GM23338 (cell line): ENCODE data around the gene MFNG. TPM values are rescaled to one million over a fixed set of nuclear protein-coding genes. Genes with fewer than 3 reads are reported as not detected.

Experiments used
- ATAC-seq: fragments of 200-7000 bp; cut with Tn5 transposase; 3 replicates; pipeline ENCODE4 v1.9.1; 2020
- DNase-seq: peaks from one replicate; pipeline ENCODE4 v3.0.0-alpha.2; 2015; ENCODE audit warnings: low spot score
- H2AFZ ChIP-seq: fragments of 200-600 bp; sonication (generic); 2 replicates; pipeline ENCODE4 v1.8.0; 2016; ENCODE audit warnings: antibody characterized with exemption, mild to moderate bottlenecking, moderate library complexity
- H3F3A ChIP-seq: fragments of 200-600 bp; sonication (generic); replicated peaks from 2 replicates; pipeline ENCODE4 v1.8.0; 2017; ENCODE audit warnings: antibody characterized with exemption, mixed run types, low read depth
- H3K27ac ChIP-seq: fragments of 200-600 bp; sonication (generic); 2 replicates; pipeline ENCODE4 v1.6.1; 2016; ENCODE audit warnings: low read depth
- H3K27me3 ChIP-seq: fragments of 200-600 bp; sonication (generic); 2 replicates; pipeline ENCODE4 v1.8.0; 2016; ENCODE audit warnings: mild to moderate bottlenecking, mixed run types, moderate library complexity; ENCODE audit not compliant: insufficient read depth
- H3K36me3 ChIP-seq: fragments of 200-600 bp; sonication (generic); 2 replicates; pipeline ENCODE4 v1.8.0; 2016; ENCODE audit warnings: mild to moderate bottlenecking; ENCODE audit not compliant: insufficient read depth
- H3K4me1 ChIP-seq: fragments of 200-600 bp; sonication (generic); 2 replicates; pipeline ENCODE4 v1.8.0; 2016; ENCODE audit warnings: mild to moderate bottlenecking, moderate library complexity; ENCODE audit not compliant: insufficient read depth
- H3K4me2 ChIP-seq: fragments of 200-600 bp; sonication (generic); 2 replicates; pipeline ENCODE4 v1.7.1; 2017; ENCODE audit warnings: mixed run types
- H3K4me3 ChIP-seq: fragments of 200-600 bp; sonication (generic); 2 replicates; pipeline ENCODE4 v1.6.1; 2016; ENCODE audit warnings: mixed run types
- H3K79me2 ChIP-seq: fragments of 200-600 bp; sonication (generic); replicated peaks from 2 replicates; pipeline ENCODE4 v1.8.0; 2017; ENCODE audit warnings: mild to moderate bottlenecking; ENCODE audit not compliant: insufficient read depth
- H3K9me2 ChIP-seq: fragments of 200-600 bp; sonication (generic); 2 replicates; pipeline ENCODE4 v1.8.0; 2017; ENCODE audit not compliant: insufficient read depth
- H4K20me1 ChIP-seq: fragments of 200-600 bp; sonication (generic); replicated peaks from 2 replicates; pipeline ENCODE4 v1.8.0; 2017; ENCODE audit warnings: mild to moderate bottlenecking; ENCODE audit not compliant: insufficient read depth
- H3K27ac Mint-ChIP-seq: 2 replicates; pipeline ENCODE4 v1.8.0; 2020; ENCODE audit warnings: inconsistent platforms, mild to moderate bottlenecking, moderate library complexity, mixed read lengths
- H3K27me3 Mint-ChIP-seq: 3 replicates; pipeline ENCODE4 v1.8.0; 2022; ENCODE audit warnings: low read depth, mild to moderate bottlenecking, moderate library complexity, mixed read lengths, inconsistent platforms; ENCODE audit not compliant: insufficient read depth, poor library complexity
- H3K36me3 Mint-ChIP-seq: 3 replicates; pipeline ENCODE4 v1.8.0; 2021; ENCODE audit warnings: low read depth, mild to moderate bottlenecking, inconsistent platforms, moderate library complexity, mixed read lengths
- H3K4me1 Mint-ChIP-seq: 3 replicates; pipeline ENCODE4 v1.8.0; 2020; ENCODE audit warnings: mild to moderate bottlenecking, inconsistent platforms, mixed read lengths
- H3K4me3 Mint-ChIP-seq: 3 replicates; pipeline ENCODE4 v1.8.0; 2021; ENCODE audit warnings: moderate library complexity, mild to moderate bottlenecking, inconsistent platforms, mixed read lengths
- H3K9me3 Mint-ChIP-seq: 3 replicates; pipeline ENCODE4 v1.8.0; 2020; ENCODE audit warnings: moderate library complexity, mild to moderate bottlenecking, inconsistent platforms, mixed read lengths
- CREB1 ChIP-seq: fragments of 250-450 bp; sonication (Bioruptor Pico); IDR thresholded peaks from 2 replicates; pipeline ENCODE4 v1.5.0; 2020; ENCODE audit warnings: low read depth, mild to moderate bottlenecking, moderate library complexity
- EZH2 ChIP-seq: fragments of 200-600 bp; sonication (generic); IDR thresholded peaks from one replicate; pipeline ENCODE4 v1.8.0; 2017; ENCODE audit warnings: antibody characterized with exemption, mild to moderate bottlenecking, low read depth; ENCODE audit not compliant: unreplicated experiment
- EZH2phosphoT487 ChIP-seq: fragments of 200-600 bp; sonication (generic); IDR thresholded peaks from one replicate; pipeline ENCODE4 v1.8.1; 2018; ENCODE audit warnings: antibody characterized with exemption; ENCODE audit not compliant: unreplicated experiment
- JUNB ChIP-seq: IDR thresholded peaks from one replicate; pipeline ENCODE4 v1.6.1; 2016; ENCODE audit warnings: antibody characterized with exemption; ENCODE audit not compliant: unreplicated experiment
- NANOG ChIP-seq: IDR thresholded peaks from 2 replicates; pipeline ENCODE4 v1.6.1; 2016; ENCODE audit warnings: antibody characterized with exemption, borderline replicate concordance
- POLR2AphosphoS5 ChIP-seq: IDR thresholded peaks from 2 replicates; pipeline ENCODE4 v1.6.1; 2016; ENCODE audit warnings: antibody characterized with exemption, low read depth
- STAT1 ChIP-seq: IDR thresholded peaks from one replicate; pipeline ENCODE4 v1.6.1; 2016; ENCODE audit warnings: antibody characterized with exemption; ENCODE audit not compliant: unreplicated experiment
- ZNF114 ChIP-seq: fragments of 250-450 bp; sonication (Bioruptor Pico); IDR thresholded peaks from 2 replicates; pipeline ENCODE4 v1.5.0; 2020; ENCODE audit warnings: mild to moderate bottlenecking, moderate library complexity
- ZNF331 ChIP-seq: fragments of 250-450 bp; sonication (Bioruptor Pico); IDR thresholded peaks from 2 replicates; pipeline ENCODE4 v1.5.0; 2020; ENCODE audit warnings: low read depth, mild to moderate bottlenecking, moderate library complexity
- polyA plus RNA-seq: library from polyadenylated mRNA; unstranded; fragments of >200 nt; fragmentation: Nextera tagmentation; extraction: Ambion mirVana; gene quantifications from 2 replicates; pipeline ENCODE4 v1.2.1, GENCODE V29; 2016
- total RNA-seq: library from RNA; depleted of rRNA; stranded (reverse); fragments of >200 nt; shearing (Covaris generic); gene quantifications from 2 replicates; pipeline ENCODE4 v1.2.3, GENCODE V29; 2014
- TF ChIP-seq, protein P1 (sequence below): fragments of 250-450 bp; sonication (Bioruptor Pico); IDR thresholded peaks from 2 replicates; pipeline ENCODE4 v1.5.0; 2020; ENCODE audit warnings: mild to moderate bottlenecking, moderate library complexity
- TF ChIP-seq, protein P2 (sequence below): IDR thresholded peaks from 2 replicates; pipeline ENCODE4 v1.6.1; 2016; ENCODE audit warnings: antibody characterized with exemption
- TF ChIP-seq, protein P3 (sequence below): IDR thresholded peaks from one replicate; pipeline ENCODE4 v1.6.1; 2018; ENCODE audit warnings: antibody characterized with exemption; ENCODE audit not compliant: unreplicated experiment

Gene MFNG
- total and polyA plus RNA-seq, 2 experiments from 2014 or later = 1.4 to 1.9 TPM

DNA sequence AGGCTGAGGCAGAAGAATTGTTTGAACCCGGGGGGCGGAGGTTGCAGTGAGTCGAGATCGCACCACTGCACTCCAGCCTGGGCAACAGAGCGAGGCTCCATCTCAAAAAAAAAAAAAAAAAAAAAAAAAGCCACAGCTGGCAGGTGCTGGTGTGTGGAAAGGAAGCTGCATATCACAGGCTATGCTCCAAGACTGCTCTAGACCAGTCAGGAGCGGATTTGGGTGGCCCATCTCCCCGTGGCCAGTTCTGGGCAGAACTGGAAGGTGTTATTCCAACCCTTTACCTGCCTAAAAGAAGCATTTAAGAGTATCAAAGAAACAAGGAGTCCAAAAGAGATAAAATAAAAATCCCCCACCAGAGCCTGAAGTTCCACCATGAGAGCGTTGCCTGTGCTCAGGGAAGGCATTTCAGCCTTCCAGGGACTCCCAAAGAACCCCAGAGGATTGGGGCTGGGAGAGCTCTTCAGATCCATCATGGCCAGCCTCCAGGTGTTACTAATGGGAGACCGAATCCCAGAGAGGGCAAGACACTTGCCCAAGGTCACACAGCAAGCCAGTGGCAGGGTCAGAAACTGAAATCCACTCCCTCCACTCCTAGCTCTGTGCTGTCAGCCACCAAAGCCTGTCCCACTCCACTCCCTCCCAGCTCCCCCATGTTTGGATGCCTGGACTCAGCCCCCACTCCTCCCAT, 14.3 kb downstream of the MFNG start (continued):
- TF ChIP-seq, protein P1, sequence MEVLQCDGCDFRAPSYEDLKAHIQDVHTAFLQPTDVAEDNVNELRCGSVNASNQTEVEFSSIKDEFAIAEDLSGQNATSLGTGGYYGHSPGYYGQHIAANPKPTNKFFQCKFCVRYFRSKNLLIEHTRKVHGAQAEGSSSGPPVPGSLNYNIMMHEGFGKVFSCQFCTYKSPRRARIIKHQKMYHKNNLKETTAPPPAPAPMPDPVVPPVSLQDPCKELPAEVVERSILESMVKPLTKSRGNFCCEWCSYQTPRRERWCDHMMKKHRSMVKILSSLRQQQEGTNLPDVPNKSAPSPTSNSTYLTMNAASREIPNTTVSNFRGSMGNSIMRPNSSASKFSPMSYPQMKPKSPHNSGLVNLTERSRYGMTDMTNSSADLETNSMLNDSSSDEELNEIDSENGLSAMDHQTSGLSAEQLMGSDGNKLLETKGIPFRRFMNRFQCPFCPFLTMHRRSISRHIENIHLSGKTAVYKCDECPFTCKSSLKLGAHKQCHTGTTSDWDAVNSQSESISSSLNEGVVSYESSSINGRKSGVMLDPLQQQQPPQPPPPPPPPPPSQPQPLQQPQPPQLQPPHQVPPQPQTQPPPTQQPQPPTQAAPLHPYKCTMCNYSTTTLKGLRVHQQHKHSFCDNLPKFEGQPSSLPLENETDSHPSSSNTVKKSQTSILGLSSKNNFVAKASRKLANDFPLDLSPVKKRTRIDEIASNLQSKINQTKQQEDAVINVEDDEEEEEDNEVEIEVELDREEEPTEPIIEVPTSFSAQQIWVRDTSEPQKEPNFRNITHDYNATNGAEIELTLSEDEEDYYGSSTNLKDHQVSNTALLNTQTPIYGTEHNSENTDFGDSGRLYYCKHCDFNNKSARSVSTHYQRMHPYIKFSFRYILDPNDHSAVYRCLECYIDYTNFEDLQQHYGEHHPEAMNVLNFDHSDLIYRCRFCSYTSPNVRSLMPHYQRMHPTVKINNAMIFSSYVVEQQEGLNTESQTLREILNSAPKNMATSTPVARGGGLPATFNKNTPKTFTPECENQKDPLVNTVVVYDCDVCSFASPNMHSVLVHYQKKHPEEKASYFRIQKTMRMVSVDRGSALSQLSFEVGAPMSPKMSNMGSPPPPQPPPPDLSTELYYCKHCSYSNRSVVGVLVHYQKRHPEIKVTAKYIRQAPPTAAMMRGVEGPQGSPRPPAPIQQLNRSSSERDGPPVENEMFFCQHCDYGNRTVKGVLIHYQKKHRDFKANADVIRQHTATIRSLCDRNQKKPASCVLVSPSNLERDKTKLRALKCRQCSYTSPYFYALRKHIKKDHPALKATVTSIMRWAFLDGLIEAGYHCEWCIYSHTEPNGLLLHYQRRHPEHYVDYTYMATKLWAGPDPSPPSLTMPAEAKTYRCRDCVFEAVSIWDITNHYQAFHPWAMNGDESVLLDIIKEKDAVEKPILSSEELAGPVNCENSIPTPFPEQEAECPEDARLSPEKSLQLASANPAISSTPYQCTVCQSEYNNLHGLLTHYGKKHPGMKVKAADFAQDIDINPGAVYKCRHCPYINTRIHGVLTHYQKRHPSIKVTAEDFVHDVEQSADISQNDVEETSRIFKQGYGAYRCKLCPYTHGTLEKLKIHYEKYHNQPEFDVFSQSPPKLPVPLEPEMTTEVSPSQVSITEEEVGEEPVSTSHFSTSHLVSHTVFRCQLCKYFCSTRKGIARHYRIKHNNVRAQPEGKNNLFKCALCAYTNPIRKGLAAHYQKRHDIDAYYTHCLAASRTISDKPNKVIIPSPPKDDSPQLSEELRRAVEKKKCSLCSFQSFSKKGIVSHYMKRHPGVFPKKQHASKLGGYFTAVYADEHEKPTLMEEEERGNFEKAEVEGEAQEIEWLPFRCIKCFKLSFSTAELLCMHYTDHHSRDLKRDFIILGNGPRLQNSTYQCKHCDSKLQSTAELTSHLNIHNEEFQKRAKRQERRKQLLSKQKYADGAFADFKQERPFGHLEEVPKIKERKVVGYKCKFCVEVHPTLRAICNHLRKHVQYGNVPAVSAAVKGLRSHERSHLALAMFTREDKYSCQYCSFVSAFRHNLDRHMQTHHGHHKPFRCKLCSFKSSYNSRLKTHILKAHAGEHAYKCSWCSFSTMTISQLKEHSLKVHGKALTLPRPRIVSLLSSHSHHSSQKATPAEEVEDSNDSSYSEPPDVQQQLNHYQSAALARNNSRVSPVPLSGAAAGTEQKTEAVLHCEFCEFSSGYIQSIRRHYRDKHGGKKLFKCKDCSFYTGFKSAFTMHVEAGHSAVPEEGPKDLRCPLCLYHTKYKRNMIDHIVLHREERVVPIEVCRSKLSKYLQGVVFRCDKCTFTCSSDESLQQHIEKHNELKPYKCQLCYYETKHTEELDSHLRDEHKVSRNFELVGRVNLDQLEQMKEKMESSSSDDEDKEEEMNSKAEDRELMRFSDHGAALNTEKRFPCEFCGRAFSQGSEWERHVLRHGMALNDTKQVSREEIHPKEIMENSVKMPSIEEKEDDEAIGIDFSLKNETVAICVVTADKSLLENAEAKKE (CRISPR knock-in tag) = no peak
- TF ChIP-seq, protein P2, sequence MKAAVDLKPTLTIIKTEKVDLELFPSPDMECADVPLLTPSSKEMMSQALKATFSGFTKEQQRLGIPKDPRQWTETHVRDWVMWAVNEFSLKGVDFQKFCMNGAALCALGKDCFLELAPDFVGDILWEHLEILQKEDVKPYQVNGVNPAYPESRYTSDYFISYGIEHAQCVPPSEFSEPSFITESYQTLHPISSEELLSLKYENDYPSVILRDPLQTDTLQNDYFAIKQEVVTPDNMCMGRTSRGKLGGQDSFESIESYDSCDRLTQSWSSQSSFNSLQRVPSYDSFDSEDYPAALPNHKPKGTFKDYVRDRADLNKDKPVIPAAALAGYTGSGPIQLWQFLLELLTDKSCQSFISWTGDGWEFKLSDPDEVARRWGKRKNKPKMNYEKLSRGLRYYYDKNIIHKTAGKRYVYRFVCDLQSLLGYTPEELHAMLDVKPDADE = no peak
- TF ChIP-seq POLR2AphosphoS5 (no peak), JUNB (no peak), EZH2phosphoT487 (no peak), ZNF331 (CRISPR knock-in tag) (no peak)

DNA sequence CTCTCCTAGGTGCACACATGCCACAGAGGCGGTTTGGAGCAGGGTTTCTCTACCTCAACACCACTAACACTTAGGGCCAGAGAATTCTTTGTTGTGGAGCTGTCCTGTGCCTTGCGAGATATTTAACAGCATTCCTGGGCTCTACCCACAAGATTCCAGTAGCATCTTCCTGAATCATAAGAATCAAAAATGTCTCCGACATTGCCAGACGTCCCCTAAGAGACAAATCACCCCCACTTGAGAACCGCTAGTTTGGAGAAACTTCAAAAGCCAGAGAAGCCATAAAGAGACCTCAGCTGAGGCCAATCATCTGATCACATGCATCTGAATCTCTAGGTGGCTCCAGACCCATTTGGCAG, 16.1 kb downstream of the MFNG start:
- H3K36me3 ChIP-seq = no peaks in the 10 kb centered on the region
- H3K27me3 ChIP-seq = no peaks in the 10 kb centered on the region
- no peak overlapping the region for H3K27ac ChIP-seq
- ATAC-seq (no peak), DNase-seq (no peak)
- no peak overlapping the region for H3K4me2 ChIP-seq
- Mint-ChIP-seq H3K27me3 (peaks cover 13% of the 10 kb centered on the region), H3K36me3 (no peaks in the 10 kb centered on the region), H3K27ac (no peak overlapping the region), H3K4me3 (no peak overlapping the region), H3K4me1 (no peaks in the 10 kb centered on the region), H3K9me3 (no peaks in the 10 kb centered on the region)
- H3F3A ChIP-seq = no peaks in the 10 kb centered on the region
- no peak overlapping the region for H3K4me3 ChIP-seq
- H3K79me2 ChIP-seq = no peaks in the 10 kb centered on the region
- H4K20me1 ChIP-seq = no peaks in the 10 kb centered on the region
- H3K9me2 ChIP-seq = no peaks in the 10 kb centered on the region
- H2AFZ ChIP-seq = no peak overlapping the region
- no peaks in the 10 kb centered on the region for H3K4me1 ChIP-seq
- TF ChIP-seq CREB1 (CRISPR knock-in tag) (no peak), ZNF114 (CRISPR knock-in tag) (no peak), JUNB (no peak), EZH2 (no peak), NANOG (no peak), ZNF331 (CRISPR knock-in tag) (no peak), STAT1 (no peak)
- TF ChIP-seq, protein P3, sequence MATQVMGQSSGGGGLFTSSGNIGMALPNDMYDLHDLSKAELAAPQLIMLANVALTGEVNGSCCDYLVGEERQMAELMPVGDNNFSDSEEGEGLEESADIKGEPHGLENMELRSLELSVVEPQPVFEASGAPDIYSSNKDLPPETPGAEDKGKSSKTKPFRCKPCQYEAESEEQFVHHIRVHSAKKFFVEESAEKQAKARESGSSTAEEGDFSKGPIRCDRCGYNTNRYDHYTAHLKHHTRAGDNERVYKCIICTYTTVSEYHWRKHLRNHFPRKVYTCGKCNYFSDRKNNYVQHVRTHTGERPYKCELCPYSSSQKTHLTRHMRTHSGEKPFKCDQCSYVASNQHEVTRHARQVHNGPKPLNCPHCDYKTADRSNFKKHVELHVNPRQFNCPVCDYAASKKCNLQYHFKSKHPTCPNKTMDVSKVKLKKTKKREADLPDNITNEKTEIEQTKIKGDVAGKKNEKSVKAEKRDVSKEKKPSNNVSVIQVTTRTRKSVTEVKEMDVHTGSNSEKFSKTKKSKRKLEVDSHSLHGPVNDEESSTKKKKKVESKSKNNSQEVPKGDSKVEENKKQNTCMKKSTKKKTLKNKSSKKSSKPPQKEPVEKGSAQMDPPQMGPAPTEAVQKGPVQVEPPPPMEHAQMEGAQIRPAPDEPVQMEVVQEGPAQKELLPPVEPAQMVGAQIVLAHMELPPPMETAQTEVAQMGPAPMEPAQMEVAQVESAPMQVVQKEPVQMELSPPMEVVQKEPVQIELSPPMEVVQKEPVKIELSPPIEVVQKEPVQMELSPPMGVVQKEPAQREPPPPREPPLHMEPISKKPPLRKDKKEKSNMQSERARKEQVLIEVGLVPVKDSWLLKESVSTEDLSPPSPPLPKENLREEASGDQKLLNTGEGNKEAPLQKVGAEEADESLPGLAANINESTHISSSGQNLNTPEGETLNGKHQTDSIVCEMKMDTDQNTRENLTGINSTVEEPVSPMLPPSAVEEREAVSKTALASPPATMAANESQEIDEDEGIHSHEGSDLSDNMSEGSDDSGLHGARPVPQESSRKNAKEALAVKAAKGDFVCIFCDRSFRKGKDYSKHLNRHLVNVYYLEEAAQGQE = no peak
- TF ChIP-seq, protein P2 = no peak
